Gastroesophageal sphincter (tissue), 3 donors: ENCODE results near the gene CD14.

ENCODE experiments used
- CTCF ChIP-seq, 4 experiments: fragments of 200-600 bp in 2 of 4; fragments of 450-650 bp in 2 of 4; sonication (generic) in 1 of 4; IDR thresholded peaks; one replicate each; pipeline ENCODE4 v1.5.1; 2017 to 2019; ENCODE audit warnings: antibody characterized with exemption in 4 of 4, mild to moderate bottlenecking in 2 of 4, moderate library complexity in 2 of 4
- EP300 ChIP-seq: sonication (generic); formaldehyde crosslinking; IDR thresholded peaks from one replicate; pipeline ENCODE4 v1.6.1; 2017; ENCODE audit warnings: antibody characterized with exemption, mild to moderate bottlenecking
- POLR2A ChIP-seq, 2 donors: fragments of 450-650 bp; IDR thresholded peaks; one replicate each; pipeline ENCODE4 v1.6.1; 2017; ENCODE audit warnings: antibody characterized with exemption in 2 of 2, mild to moderate bottlenecking in 2 of 2, moderate library complexity in 1 of 2
- POLR2AphosphoS5 ChIP-seq: sonication (generic); formaldehyde crosslinking; IDR thresholded peaks from one replicate; pipeline ENCODE4 v1.6.1; 2017; ENCODE audit warnings: antibody characterized with exemption

DNA sequence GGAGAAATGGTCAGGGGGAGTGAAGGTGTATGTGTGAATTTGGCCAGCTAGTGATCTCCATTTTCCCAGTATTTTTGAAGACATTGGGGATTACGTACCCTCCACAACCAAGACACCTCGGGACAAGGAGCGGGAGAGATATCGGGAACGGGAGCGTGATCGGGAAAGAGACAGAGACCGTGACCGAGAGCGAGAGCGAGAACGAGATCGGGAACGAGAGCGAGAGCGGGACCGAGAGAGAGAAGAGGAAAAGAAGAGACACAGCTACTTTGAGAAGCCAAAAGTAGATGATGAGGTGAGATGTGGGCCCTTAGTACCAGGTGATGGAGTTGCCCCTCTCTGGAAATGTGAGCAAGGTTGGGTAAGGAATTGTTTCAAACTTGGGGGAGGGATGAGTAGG lies 25.9 kb upstream of the CD14 start:
- no peak for TF ChIP-seq POLR2A (IDR thresholded peaks at IDR 0.05)
- TF ChIP-seq CTCF (IDR thresholded peaks at IDR 0.05) = no peak
- no peak for TF ChIP-seq POLR2AphosphoS5
- TF ChIP-seq EP300 = no peak
